ENCODE results near the gene CLN6.
"Not testable (repeated sequence)": the region's sequence is repeated elsewhere in the genome, so short reads cannot be mapped to it uniquely, and the experiment has no call there.

Gene CLN6

GRCh38 chr15:68205558-68205944, 24.0 kb downstream of the CLN6 start:
- DNase-seq, result no peak

- DNase-seq, result peak in 1 of 2 experiments; percentile 47
Measured at GRCh38 chr15:68204776-68205557, 24.6 kb downstream of the CLN6 start, which contains the start of gene CALML4. CALML4 (minus strand) TSS chr15:68205332; CDS start chr15:68205247, 85 bp downstream.

GRCh38 chr15:68204361-68204760, 25.2 kb downstream of the CLN6 start:
- no peak for DNase-seq

- DNase-seq, result no peak
Measured at GRCh38 chr15:68203956-68204355, 25.6 kb downstream of the CLN6 start.

- no peak for DNase-seq
Measured at GRCh38 chr15:68203486-68203885, 26.0 kb downstream of the CLN6 start.

- DNase-seq, result not testable (repeated sequence)
Measured at GRCh38 chr15:68202994-68203393, 26.5 kb downstream of the CLN6 start.

- no peak for DNase-seq
Measured at GRCh38 chr15:68201879-68202261, 27.7 kb downstream of the CLN6 start.

GRCh38 chr15:68201153-68201878, 28.2 kb downstream of the CLN6 start:
- DNase-seq, result no peak

- DNase-seq, result no peak
Measured at GRCh38 chr15:68200016-68200861, 29.3 kb downstream of the CLN6 start.

- DNase-seq, result no peak
Measured at GRCh38 chr15:68199340-68199739, 30.2 kb downstream of the CLN6 start.

GRCh38 chr15:68197661-68198437, 31.7 kb downstream of the CLN6 start:
- DNase-seq, result no peak

- no peak for DNase-seq
Measured at GRCh38 chr15:68197170-68197492, 32.4 kb downstream of the CLN6 start.

- no peak for DNase-seq
Measured at GRCh38 chr15:68196445-68197169, 32.9 kb downstream of the CLN6 start.

GRCh38 chr15:68195336-68196112, 34.0 kb downstream of the CLN6 start:
- DNase-seq, result no peak

GRCh38 chr15:68192804-68193486, 36.6 kb downstream of the CLN6 start:
- no peak for DNase-seq

GRCh38 chr15:68192117-68192516, 37.4 kb downstream of the CLN6 start:
- no peak for DNase-seq

- DNase-seq, result no peak
Measured at GRCh38 chr15:68191555-68191954, 38.0 kb downstream of the CLN6 start.

- DNase-seq, result no peak
Measured at GRCh38 chr15:68190048-68190447, 39.5 kb downstream of the CLN6 start.

- no peak for DNase-seq
Measured at GRCh38 chr15:68188647-68189046, 40.9 kb downstream of the CLN6 start.

- peak; percentile 46 to 88 for DNase-seq
Measured at GRCh38 chr15:68187559-68187958, 42.0 kb downstream of the CLN6 start.

Measured in NCI-H446 (cell line).